ENCODE measurements around the gene CSF3. TPM values are rescaled to one million over a fixed set of nuclear protein-coding genes. Genes with fewer than 3 reads are reported as not detected.

CSF3 gene
- total and polyA plus RNA-seq, 2 of the 13 experiments (the other 11 are each of a cell fraction or from before 2014, with no cell fraction given) = 0.09 TPM; not detected in 1

- no peak for TF ChIP-seq IKZF5 (CRISPR knock-in tag; IDR thresholded peaks at IDR 0.05)
- no peak for TF ChIP-seq ZKSCAN5 (CRISPR knock-in tag; IDR thresholded peaks at IDR 0.05)
- no peak for TF ChIP-seq TERF1 (CRISPR knock-in tag; IDR thresholded peaks at IDR 0.05)
- peak; percentile 80 for TF ChIP-seq ZNF547 (CRISPR knock-in tag; IDR thresholded peaks at IDR 0.05)
- TF ChIP-seq PITX1 (CRISPR knock-in tag; IDR thresholded peaks at IDR 0.05) = no peak
- no peak for TF ChIP-seq ZNF747 (CRISPR knock-in tag; IDR thresholded peaks at IDR 0.05; ENCODE audit: borderline replicate concordance)
- 0 out of 2 replicates have a peak, but pooled peaks have one; percentile 48 for TF ChIP-seq MXD1 (CRISPR knock-in tag; IDR thresholded peaks at IDR 0.05)
- no peak for TF ChIP-seq RFX1 (IDR thresholded peaks at IDR 0.05)
- no peak for TF ChIP-seq SCMH1 (CRISPR knock-in tag; IDR thresholded peaks at IDR 0.05; ENCODE audit: borderline replicate concordance)
- no peak for TF ChIP-seq FOXK1 (CRISPR knock-in tag; IDR thresholded peaks at IDR 0.05; ENCODE audit: borderline replicate concordance, low read depth)
- peak; percentile 48 for TF ChIP-seq ASH2L (IDR thresholded peaks at IDR 0.05; ENCODE audit: insufficient read length, low read depth, low read length)
- no peak for TF ChIP-seq ZNF280B (CRISPR knock-in tag; IDR thresholded peaks at IDR 0.05; ENCODE audit: borderline replicate concordance)
- TF ChIP-seq ZNF687 (CRISPR knock-in tag; IDR thresholded peaks at IDR 0.05) = peak; percentile 79
- TF ChIP-seq ZBTB49 (CRISPR knock-in tag; IDR thresholded peaks at IDR 0.05; ENCODE audit: borderline replicate concordance) = no peak
- no peak for TF ChIP-seq SRSF9 (IDR thresholded peaks at IDR 0.05; ENCODE audit: borderline replicate concordance, insufficient read depth, low read depth, low read length, poor library complexity, severe bottlenecking)
- TF ChIP-seq RFX3 (CRISPR knock-in tag; IDR thresholded peaks at IDR 0.05) = no peak
- no peak for TF ChIP-seq ZNF224 (CRISPR knock-in tag; IDR thresholded peaks at IDR 0.05)
- no peak for TF ChIP-seq ZNF329 (CRISPR knock-in tag; IDR thresholded peaks at IDR 0.05; ENCODE audit: low read depth)
Measured at GRCh38 chr17:40063187-40063771, 48.0 kb downstream of the CSF3 start (continued).

All from HepG2 (cell line).